Stimulated activated CD8-positive, alpha-beta memory T cell treated with anti-CD3 and anti-CD28 coated beads, Interleukin-7, amount 100 ng/mL, for 24 hours (primary cell): Measurements from ENCODE around the gene DACH2.

Experiments used
- DNase-seq: peaks from one replicate; pipeline ENCODE4 v3.0.0-alpha.2; 2020; ENCODE audit warnings: low read depth

The DACH2 gene

DNA sequence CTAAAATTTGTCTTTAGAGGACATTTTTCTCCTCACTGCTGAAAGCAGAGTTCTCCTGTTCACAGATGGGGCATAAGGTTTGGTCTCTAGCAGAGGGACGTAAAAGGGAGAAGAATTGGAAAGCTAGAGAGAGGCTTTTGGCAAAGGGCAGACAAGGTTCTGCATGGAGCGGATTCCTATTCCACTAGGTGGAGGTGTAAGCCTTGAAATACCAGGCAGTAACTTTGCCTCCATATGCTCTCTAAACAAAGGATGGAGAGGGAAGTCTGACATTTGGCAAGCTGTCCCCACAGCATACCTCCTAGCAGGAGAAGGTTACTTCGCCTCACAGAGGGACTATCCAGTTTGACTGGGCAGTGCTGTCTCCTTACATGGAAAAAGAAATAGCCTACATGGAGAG, 174.7 kb downstream of the DACH2 start:
- no peak for DNase-seq

DNA sequence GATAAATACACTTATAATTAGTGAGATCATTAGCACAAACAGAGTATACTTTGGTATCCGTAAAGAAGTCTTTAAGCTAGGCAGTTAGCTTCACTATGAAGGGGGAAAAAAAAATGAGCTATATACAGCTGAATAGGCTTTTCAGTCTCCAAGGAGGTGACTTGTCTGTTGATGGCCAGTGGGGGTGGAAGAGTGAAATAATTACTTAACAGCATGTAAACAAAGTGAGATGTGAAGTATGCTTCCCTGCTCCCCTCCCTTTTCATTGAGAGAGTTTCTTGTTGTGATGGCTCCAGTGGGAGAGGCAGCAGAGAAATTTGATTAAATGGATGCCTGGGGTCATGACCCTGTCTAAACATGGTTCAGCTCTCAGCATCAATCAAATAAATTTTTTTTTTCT, 180.9 kb downstream of the DACH2 start:
- DNase-seq = no peak

DNA sequence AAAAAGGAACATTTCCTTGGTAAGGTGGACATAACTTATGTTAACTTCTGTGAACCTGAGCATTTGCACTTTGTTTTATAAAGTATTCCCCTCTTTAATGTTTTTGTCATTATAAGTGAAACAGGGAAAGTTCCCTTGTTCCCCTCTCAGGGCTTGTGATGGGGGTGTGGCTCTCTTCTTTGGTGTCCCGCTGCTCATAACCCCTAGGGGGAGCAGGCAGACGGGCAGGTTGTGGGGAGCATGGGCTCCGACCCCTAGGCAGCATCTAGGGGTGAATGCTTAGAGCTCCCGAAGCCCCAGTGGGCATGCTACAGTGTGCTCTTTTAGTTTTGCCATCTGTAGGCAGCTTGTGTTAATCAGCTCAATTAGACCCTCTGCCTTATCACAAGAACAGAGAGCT, 200.4 kb downstream of the DACH2 start:
- DNase-seq = no peak

DNA sequence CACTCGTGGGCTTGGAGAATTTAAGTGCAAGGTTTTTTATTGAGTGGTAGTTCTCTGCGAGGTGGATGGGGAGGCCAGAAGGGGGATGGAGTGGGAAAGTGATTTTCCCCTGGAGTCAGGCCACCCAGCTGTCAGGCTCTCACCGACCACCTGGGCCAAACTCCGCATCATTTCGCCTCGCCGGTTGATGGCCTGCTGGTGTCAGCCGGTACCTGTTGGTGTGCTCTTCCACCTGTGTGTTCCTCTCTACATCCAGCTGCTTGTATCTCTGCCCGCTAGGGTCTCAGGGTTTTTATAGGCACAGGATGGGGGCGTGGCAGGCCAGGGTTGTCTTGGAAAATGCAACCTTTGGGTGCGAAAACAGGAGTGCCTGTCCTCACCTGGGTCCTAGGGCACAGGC, 200.9 kb downstream of the DACH2 start:
- no peak for DNase-seq

GRCh38 chrX:86369847-86370630, 221.8 kb downstream of the DACH2 start:
- DNase-seq = no peak

DNA sequence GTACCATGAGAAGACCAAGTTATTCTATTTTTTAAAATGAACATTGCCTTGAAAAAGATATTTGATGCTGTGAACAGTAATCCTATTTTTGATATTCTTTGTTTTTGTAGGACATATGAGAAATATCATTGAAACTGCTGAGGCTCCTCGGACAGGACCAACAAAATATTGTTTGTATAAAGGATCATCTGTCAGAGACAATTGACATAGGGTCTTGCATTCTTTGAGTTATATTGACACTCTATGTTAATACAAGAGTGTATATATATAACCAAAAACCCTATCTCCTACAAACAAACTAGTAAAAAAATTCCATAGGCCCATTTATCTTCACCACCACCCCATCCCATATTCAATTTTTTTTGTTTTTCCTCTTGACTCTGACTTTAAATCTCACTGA, 222.7 kb downstream of the DACH2 start:
- no peak for DNase-seq

- DNase-seq = no peak
These were observed 231.0 kb downstream of the DACH2 start for GRCh38 chrX:86379209-86379608.

DNA sequence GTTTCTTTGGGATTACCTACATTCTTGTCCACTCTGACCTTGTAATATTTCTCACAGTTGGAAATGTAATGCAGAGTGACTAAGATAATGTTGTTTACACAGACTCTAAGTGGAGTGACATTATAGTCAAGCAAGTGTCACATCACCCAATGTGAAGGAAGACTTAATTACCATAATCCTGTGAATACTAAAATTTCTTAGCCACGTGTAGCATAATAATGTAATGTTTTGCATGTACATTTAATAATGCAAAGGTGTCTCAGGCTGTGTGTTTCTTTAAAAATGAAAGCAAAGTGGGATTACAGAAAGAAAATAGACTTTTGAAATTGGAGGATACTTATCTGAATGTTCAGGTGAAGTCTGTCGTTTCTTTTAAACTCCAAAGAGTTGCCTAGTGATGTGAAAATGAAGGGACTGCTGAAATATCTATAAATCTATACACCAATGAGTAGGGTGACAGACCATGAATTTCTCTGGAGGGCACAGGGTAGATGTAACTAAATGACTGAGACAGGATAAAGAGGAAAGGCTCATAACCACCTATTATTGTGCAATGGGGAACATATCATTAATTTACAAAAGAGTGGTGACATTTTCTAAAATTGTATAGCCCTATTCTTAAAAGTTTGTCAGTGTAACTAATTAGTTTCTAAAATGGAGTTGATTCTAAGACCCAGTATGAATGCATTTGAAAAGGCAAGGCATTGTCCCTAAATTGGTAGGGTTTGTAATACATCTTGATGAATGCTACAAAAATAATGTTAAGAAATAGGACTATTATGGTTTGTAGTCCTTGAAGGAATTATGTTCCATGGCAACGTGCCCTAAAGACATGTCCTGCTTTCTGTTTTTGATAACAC, 235.7 kb downstream of the DACH2 start:
- DNase-seq = no peak

- DNase-seq = no peak
These were observed 259.1 kb downstream of the DACH2 start for GRCh38 chrX:86407371-86407770.

DNA sequence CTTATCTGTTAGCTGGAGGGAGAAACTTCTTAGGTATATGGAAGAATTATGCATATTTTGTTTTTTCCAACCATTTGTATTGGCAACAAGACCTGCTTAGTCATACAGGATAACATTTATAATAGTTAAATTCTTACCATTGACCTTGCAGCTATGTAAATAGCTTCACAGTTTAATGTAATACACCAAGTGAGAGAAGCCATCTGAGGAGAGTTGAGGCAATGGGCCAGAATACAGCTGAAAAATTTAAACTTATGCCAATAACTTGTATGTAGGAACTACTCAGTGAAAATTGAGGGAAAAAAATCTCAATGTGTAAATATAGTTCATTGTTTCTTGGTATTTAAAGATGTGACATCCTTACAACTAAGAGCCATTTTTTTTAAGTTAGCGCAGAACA, 273.5 kb downstream of the DACH2 start:
- DNase-seq = no peak

- DNase-seq = no peak
These were observed 287.9 kb downstream of the DACH2 start for GRCh38 chrX:86436116-86436515.

DNA sequence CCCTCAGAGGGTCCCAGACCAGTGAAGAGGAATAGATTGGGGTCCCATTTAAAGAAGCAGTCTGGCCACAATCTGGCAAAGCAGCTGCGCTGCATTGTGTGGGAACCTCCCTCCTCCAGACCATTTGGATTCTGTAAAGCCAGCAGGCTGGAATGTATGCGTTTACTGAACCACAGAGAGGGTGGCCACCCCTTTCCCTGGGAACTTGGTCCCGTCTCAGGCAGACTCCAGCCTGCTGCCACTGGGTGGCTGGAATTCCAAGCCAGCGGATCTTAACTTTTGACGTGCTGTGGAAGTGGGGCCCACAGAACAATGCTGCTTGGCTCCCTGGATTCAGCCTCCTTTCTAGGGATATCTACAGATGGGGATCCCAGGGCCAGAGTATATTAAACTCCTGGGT, 307.2 kb downstream of the DACH2 start:
- no peak for DNase-seq

GRCh38 chrX:86460760-86461159, 312.5 kb downstream of the DACH2 start:
- no peak for DNase-seq

DNA sequence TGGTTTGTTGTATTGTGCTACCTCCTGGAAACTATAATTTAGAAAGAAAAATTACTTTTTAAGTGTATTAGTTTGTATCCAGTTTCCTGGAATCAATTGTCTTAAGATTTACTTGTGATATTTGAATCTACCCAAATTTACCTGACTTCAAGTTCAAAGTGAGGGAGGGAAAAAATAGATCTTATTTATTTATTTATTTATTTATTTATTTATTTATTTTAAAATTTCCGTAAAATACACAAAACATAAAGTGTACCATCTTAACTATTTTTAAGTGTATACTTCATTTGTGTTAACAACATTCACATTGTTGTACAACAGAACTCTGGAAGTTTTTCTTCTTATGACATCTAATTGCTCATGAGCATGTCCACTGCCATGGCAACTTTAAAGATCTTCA, 356.0 kb downstream of the DACH2 start:
- DNase-seq = no peak

DNA sequence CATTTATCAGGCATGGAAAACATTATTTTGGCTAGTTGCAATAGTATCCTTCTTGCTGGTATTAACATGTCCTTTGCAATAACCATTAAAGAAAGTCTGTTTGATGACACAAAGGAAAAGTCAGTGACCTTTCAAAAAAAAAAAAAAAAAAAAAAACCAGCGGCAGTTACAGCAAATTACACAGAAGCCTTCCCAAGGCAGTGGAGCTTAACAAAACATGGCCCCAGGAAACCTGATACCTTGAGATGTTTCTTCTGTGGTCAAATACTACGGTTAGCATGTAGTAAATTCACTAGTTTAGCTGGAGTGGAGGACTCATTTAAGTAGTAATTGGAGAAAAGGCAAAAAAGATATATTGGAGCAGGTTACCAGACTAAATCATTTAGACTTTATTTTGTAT, 359.1 kb downstream of the DACH2 start:
- DNase-seq = no peak

- no peak for DNase-seq
These were observed 431.5 kb downstream of the DACH2 start for GRCh38 chrX:86579777-86580176.

DNA sequence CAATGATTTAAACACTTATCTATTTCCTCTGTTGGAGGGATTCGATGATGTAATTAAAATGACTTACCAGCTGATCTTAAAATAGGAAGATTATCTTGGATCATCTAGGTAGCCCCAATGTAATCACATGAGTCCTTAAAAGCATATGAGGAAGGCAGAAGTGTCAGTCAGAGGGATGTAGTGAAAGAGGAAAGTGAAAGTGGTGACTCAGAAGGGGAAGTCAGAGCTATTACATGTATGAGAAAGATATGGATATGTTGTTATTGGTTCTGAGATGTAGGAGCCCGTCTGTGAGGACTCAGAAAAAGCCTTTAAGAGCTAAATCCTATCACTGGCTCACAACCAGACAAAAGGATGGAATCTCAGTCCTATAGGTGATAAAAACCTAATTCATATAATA, 456.4 kb downstream of the DACH2 start:
- no peak for DNase-seq

DNA sequence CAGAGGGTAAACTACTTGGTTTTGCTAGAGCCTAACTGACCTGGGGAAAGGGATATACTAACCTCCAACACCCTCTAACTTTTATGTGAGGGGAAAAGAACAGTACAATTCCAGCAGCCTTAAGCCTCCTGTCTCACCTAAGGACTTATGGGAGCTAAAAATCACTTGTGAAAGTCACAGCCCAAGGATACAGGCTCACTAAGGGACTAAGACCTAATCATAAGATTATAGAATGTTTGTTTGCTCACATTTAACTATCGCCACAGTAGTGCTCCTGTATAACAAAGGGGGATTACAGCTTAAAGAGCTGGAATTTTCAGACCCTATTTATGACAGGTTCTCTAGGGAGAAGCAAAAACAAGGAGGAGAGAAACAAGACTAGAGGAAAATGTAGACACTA, 548.7 kb downstream of the DACH2 start:
- DNase-seq = no peak

DNA sequence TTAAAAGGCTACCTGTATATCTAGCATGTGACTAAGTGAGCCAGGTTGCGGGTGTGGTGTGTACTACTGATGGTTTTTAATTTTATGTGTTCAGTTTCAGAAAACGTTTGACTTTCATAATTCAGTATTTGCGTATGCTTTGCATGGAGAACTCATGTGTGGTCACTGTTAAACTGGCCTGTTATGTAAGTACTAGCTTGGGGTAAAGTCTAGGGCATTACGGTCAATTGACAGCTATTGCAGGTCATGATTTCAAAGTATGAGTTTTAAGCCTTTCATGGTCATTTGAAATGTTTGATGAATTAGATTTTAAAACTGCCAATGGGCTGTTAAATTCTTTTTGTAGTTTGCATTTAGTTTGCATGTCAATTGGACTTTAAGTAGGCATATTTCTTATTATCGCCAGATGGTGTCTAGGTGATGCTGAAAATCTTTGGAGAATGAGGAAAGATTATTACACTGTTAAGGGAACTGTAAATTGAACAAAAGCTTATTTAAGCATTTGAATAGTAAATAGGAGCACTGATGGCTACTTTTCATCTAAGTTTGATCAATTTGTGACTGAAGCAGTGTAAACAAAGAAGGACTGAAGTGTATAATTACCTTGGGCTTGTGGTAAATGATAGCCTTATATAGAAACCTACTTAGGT, 563.4 kb downstream of the DACH2 start:
- no peak for DNase-seq

- no peak for DNase-seq
These were observed 566.2 kb downstream of the DACH2 start for GRCh38 chrX:86714441-86714840.

GRCh38 chrX:86724277-86724676, 576.0 kb downstream of the DACH2 start:
- no peak for DNase-seq

DNA sequence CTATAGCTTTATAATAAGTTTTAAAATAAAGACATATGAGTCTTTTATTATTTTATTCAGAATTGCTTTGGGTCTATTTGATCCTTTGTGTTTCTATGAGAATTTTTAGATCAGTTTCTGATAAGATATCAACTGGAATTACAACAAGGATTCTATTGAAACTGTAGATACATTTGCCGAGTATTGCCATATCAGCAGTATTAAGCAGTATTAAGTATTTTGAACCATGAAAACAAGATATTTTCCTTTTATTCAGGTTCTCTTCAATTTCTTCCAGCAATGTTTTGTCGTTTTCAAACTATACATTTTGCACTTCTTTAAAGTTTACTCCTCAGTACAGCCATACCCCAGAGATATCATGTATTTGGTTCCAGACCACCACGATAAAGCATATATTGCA, 598.8 kb downstream of the DACH2 start:
- no peak for DNase-seq

DNA sequence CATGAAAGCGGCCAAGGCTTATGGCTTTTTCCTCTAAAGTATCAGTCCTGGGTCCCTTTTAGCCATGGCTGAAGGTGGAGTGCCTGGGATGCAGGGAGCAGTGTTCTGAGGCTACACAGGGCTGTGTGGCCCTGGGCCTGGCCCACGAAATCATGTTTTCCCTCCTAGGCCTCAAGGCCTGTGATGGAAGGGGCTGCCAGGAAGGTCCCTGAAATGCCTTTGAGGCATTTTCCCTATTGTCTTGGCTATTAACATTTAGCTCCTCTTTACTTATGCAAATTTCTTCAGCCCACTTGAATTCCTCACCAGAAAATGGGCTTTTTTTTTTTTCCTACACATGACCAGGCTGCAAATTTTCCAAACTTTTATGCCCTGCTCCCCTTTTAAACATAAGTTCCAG, 657.0 kb downstream of the DACH2 start:
- DNase-seq = no peak
